ENCODE data around the gene EDAR.

The EDAR gene

DNA sequence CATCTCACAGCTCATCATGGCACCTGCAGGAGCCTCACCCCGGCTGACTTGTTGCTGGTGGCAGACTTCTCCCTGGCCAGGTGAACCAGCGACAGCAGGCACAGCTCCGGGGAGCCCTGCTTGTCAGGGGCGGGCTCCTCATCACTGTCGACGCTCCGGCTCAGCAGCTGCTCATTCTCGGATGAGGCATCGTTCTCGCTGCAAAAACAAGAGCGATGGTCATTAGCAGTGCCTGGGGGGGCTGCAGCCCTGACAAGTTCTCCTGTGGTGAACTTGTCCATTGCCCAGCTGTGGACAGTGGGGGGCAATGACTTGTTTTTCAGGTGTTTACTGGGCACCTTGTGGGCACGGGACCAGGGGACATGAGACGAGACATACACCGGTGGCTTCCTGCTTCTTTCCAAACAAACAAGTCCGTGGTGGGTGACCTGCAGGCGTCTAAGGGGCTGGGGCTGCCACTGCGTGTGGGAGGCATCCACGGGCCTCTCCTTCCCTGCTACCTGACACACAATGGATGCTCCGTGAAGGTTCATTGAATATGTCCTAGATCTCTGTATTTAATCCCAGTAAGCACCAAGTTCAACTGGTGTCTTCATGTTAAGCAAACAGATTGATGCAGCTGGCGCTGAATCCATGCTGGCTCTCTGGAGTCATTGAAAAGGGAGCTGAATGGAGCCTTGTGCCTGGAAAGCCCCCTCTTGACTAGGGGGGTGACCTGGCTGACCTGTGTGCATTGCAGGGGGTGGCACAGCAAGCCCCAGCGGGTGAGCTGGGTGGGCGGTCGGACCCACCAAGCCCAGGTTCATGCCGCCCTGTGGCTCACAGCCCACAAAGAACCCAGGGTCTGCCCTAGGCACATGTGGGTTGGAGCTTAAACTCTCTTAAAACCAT, 81.0 kb downstream of the EDAR start:
- DNase-seq: peak; percentile 10 to 15

DNA sequence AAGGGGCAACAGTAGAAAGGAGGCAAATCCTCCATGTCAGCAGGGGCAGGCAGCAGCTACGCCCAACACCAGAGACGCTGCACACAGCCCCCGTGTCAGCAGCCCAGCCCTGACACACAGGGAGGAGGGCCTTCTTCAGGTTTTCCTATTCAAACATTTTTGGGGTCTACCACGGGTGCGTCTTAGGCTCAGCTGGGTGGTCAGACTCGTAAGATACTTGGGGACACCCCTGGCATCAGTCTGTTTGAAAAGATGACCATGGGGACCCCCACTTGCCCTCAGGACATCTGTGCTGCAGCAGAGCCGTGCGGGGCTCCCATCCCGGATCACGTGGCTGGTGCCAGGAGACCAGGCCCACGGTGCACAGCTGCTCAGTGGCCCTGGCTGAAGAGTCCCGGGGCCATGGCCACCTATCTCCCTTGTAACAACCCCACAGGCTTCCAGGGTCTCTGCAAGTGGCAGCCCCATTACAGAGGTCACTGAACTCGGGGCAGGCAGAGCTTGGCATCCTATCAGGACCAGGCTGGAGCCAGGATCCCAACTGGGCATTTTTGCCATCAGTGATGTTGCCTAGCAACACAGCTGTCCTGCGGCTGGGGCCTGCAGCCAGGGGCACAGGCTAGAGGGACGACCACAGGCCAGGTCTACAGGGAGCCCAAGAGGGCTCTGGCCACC, 82.5 kb downstream of the EDAR start:
- peak in 1 of 2 experiments; percentile 7 for DNase-seq

DNA sequence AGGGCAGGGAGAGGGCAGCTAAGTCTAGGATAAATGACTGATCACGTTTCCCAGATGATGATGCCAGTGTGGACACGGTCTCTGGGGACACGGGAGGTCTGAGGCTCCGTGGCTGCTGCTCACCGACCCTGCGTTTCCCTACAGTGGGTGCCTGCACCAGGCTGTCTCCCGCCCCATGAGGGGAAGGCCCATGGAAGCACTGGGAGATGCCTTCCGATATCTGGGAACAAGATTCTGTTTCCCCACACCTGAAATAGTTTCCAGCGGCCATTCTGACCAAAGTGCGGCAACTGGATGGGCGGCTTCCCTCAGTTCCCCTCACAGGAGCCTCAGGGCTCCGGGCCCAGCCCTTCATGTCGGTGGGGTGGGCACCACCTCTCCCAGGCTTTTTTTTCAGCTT, 83.1 kb downstream of the EDAR start:
- DNase-seq: peak in 1 of 2 experiments; percentile 4

DNA sequence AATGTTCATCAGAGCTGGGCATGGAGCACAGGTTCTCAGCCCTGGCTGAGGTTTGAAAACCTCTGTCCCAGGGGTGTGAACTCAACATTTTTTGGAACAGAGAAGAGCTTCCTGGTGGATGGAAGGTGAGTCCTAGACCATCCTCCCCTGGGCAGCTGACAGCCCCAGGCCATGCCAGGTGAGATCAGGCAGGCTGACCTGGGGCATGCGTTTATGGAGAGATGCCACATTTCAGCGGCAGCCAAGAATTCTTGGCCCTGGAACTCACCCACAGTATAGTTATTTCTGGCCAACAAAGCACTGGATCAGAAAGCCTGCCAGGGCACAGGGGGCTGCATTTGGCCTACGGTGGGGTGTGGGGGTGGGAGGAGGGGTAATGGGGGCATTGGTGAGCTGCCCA, 83.8 kb downstream of the EDAR start:
- DNase-seq: no peak

DNA sequence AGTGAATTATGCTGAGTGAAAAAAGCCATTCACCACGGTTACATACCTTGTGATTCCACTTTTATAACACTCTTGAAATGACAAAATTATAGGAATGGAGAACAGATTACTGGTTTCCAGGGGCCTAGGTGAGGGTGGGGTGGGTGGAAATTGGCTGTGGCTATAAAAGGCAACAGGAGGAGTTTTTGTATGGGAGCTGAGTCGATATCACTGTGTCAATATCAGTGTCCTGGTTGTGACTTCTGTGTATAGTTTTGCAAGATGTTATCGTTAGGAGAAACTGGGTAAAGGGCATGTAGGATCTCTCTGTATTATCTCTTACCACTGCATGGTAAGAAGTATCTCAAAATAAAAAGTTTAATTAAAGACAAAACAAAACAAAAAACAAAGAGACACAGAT, 84.3 kb downstream of the EDAR start:
- DNase-seq: no peak

DNA sequence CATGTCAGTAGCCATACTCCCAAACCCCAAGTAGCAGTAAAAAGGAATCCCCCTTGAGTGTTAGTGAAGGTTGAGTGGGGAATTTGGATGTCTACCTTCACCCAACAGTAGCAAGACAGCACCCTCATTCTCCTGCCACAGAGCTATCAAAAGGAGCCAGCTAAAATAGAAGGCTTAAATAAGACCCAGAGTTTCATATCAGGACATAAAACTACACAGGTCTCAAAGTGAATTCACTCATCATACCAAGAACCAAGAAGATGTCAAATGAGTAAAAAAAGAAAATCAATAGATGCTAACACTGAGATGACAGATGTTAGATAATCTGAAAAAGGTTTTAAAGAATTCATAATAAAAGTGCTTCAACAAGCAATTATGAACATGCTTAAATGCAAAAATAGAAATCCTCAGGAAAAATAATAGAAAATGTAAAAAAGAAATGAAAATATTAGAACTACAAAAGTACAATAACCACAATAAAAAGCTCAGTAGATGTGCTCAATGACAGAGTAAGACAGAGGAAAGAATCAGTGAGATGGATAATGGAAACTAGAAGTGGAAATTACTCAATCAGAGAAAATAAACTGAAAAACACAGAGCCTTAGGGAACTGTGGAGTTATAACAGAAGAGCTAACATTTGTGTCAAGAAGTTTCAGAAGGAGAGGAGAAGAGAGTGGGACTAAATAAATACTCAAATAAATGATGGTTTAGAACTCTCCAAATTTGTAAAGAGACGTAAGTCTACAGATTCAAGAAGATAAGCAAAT, 90.5 kb downstream of the EDAR start:
- no peak for DNase-seq

DNA sequence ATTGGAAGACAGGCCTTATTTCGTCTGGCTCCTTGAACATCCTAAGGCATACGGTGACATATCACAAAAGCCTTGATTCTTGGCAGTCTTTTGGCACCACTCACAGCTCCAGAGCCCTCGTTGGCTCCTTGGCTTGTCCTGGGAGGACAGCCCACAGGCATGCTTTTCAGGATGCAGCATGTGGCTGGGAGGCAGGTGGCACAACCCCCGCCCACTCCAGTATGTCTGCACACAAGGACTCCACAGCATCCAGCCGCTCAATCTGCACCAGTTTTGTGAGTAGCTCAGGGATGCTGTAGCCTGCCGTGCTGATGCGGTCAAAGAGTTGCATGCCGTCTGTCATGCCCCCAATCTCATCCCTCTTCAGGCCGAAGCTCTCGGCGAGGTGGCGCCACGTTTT, 92.3 kb downstream of the EDAR start:
- DNase-seq: no peak

DNA sequence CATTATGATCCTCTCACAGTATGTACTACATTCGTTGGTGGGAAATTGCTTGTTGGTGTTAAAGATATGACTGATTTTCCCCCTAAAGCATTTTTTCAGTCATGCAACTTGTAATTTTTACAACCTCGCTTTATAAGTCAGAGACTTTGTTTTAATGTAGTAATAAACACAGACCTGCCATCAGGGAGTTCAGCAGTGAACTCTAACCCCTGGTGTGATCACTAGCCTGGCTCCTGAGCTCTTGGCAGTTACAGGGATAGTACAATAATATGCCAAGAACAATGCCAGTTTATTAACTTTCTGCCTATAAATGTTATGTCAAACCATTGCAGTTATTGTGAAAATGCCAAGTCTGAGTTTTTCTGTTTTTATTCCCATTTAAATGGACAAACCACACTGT, 93.8 kb downstream of the EDAR start:
- DNase-seq: no peak

DNA sequence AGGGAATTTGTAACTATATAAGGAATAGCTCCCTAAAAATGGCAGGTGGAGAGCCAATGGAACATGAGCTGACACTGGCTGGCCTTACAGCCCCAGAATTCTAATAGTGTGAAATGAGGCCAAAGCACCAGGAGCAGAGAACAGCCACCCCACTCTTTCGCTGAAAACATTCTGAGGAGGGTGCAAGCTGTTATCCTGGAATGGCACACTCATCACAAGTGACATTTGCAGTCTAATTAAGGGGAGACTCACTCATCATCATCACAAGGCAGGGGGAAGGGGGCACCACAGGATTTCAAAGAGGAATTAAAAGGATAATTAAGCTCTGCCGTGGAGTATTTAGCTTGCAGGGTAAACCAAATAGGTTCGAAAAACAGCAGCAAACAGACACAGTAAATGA, 94.3 kb downstream of the EDAR start:
- no peak for DNase-seq

DNA sequence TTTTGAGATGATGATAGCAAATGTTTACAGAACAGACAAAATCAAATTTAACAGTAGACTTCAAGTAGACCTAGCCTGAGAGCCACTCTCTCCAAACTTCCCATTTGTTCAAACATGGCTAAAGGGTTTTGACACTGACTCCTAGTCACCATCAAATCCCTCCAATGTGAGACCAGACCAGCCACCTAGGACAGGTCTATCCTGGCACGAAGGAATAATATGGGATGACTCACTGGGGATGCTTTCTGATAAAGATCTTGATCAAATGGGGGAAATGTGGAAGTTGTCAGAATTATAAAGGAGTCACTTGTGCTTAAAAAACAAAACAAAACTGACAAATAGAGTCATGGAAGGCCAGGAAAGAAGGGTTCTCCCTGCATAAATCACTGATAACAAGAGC, 95.7 kb downstream of the EDAR start:
- DNase-seq: no peak

DNA sequence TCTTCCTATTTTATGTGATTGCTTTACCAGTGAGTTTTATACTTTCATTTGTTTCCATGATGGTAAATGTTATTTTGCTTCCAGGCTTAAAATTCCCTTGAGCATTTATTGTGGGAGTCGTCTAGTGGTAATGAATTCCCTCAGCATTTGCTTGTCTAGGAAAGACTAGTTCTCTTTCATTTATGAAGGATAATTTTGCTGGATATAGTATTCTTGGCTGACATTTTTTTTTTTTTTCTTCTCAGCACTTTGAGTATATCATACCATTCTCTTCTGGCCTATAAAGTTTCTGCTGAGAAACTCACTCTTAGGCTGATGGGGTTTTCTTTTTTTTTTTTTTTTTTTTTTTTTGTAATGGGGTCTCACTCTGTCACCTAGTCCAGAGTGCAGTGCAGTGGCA, 99.1 kb downstream of the EDAR start:
- DNase-seq: no peak

DNA sequence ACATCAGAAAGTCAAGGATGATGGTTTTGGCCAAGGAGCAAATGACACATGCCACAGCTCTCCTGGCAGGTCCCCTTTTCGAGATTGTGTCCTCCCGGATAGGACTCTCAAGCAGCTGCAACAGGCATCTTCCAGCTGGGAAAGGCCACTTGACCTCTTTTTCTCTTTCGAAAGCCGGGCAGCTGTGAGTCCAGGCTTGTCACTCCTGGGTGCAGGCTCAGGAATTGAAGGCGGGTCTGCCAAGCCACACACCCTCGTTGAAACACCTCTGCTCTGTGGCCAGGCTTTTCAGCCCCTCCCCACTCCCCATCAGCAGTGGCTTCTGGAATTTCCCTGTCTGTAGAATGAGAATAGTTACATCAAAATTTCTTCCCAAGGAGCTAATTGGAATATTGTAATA, 104.4 kb downstream of the EDAR start:
- DNase-seq: no peak

DNA sequence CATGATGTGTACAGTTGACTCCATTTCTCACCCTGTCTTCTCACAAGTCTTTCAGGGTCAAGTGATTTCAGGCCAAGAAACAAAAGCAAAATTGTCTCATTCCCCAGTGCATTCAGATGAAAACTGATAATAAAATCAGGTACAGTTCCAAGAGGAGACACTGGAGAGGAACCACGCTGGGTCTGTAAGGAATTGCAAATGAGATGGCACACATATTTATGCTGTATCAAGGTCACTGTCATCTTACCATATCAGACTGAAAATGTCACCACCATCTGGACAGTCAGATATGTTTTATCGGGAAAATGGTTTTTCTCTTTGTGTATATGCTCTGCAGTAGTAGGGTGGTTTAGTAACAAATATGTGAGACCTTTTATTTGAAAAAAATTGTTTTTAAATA, 110.7 kb downstream of the EDAR start:
- no peak for DNase-seq

DNA sequence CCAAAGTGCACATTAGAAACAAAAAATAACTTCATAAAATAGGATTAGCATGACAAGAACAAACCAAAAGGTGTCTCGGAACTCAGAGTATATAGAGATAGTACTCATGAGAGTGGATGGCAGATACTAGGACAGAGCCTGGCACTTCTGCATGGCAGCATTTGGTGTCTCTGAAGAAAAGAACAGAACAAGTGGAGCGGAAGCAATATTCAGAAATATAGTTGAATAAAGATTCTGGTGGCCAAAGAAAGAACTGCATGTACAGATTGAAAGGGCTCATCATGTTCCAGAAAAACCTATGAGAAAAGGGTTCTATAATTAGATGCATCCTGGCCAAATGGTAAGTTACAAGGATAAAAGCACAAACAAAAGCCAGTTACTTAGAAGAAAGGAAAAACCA, 111.5 kb downstream of the EDAR start:
- DNase-seq: no peak

DNA sequence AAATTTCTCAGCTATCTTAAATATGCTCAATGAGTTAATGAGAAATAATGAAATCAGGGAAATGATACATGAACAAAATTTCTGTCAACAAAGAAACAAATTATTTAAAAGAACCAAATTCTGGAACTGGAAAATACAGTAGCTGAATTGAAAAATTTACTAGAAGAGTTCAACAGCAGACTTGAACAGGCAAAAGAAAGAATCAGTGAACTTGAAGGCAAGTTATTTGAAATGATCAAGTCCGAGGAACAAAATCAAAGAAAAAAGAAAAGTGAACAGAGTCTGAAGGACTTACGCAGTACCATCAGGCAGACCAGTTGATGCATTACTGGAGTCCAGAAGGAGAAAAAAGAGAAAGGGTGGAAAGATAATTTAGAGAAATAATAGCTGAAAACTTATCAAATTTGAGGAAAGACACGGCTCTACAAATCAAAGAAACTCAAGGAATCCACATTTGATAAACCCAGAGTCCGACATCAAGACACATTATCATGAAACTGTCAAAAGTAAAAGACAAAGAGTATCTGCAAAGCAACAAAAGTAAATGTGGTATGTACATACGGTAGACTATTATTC, 118.9 kb downstream of the EDAR start:
- no peak for DNase-seq

DNA sequence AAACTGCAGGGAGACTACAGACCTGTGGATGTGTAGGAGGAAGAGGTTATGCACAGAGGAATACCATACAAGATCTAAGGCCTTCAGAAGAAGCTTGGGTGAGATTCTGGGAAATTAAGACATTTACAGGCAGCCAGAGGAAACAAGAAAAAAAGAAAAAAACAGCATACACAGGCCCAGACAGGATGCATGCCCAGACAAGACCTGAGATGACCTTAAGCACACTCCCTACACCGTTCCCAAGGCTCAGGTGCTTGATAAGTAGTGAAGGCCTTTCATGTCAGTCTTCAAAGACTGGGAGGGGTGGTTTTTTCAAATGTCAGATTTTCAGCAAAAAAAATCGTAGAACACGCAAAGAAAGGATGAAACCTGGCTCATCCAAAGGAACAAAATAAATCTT, 119.5 kb downstream of the EDAR start:
- DNase-seq: no peak

DNA sequence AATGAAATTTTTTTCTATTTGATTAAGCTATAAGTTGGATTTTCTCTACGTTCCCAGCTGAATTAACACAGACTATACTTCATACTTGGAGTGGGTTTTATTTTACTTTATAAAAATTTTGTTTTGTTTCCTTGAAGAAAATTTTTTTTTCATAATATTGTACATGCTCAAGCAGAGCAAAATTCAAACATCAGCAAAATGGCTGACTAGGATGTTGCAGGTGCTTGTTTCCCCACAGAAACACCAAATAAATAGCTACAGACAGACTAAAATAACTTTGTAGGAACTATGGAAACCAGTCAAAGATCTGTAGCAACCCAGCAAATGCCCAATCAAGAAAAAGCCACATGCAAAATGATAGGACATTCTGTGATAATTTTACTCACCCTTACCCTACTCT, 120.1 kb downstream of the EDAR start:
- DNase-seq: no peak

DNA sequence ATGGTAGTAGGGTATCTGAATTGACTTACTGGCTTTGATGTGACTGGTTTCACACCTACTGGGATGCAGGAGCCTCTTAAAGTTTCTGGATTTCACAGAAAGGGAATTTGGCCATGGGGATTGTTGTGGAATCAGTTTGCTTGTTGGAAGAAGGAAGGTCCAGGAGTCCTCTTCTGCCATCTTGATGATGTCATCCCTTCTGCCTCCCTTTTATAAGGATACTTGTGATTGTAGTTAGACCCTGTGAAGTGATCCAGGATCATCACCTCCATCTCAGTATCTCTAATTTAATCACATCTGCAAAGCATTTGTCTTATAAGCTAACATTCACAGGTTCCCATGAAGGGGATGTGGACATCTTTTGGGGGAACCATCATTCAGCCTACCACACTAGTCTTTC, 123.0 kb downstream of the EDAR start:
- no peak for DNase-seq

DNA sequence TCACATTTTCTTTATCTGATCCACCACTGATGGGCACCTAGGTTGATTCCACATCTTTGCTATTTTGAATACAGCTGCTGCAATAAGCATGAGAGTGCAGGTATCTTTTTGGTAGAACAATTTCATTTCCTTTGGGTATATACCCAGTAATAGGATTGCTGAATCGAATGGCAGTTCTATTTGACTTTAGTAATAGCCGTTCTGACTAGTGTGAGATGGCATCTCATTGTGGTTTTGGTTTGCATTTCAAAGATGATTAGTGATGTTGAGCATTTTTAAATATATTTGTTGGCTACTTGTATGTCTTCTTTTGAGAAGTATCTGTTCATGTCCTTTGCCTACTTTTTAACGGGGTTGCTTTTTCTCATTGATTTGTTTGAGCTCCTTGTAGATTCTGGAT, 130.1 kb downstream of the EDAR start:
- DNase-seq: no peak

DNA sequence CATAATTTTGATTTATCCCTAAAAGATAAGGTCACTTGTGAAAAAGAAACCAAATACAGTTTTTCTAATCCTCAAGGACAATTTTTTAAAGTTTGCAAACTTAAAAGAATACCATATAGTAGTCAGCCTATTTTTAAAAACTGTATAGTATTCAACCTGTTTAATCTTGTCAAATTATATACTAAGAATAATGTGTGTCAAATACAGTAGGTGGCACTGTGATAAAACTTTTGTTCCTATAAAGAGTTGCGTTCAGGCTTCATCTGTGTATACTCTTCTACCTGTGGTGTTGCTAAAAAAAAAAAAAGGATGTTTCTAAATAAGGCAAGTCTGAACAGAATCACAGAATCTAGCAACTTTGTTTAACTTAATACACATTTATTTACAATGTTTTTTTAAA, 133.8 kb downstream of the EDAR start:
- no peak for DNase-seq

DNA sequence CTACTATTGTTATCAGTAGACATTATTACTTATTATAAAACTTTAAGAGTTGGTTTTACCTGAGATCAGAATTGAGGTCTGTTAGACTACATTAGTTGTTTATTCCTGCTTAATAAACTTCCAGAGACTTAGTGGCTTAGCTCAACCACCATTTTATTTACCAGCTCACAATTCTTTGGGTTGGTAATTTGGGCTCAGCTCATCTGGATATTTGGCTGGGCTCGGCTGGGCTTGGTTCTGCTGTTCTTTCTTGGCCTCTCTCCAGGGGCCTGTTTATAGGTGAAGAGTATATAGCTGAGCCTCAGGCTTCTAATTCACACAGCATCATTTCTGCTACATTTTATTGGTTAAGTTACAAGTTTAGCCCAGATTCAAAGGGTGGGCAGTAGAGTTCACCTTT, 134.5 kb downstream of the EDAR start:
- DNase-seq: no peak

DNA sequence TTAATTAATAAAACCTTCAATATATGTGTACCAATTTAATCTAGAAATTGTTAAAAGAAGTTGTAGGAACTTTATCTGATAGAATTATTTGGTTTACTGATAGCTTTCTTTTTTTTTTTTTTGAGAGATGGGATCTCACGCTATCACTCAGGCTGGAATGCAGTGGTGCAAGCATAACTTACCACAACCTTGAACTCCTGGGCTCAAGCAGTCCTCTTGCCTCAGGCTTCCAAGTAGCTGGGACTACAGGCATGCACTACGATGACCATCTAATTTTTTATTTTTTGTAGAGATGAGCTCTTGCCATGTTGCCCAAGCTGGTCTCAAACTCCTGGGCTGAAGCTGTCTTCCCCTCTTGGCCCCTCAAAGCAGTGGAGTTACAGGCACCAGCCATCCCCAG, 135.6 kb downstream of the EDAR start:
- no peak for DNase-seq

DNA sequence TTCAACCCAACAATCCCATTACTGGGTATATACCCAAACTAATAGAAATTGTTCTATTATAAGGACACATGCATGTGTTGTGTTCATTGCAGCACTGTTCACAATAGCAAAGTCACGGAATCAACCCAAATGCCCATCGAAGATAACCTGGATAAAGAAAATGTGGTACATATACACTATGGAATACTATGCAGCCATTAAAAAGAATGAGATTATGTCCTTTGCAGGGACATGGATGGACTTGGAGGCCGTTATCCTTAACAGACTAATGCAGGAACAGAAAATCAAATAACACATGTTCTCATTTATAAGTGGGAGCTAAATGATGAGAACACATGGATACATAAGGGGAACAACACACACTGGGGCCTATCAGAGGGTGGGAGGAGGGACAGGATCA, 136.6 kb downstream of the EDAR start:
- DNase-seq: no peak

DNA sequence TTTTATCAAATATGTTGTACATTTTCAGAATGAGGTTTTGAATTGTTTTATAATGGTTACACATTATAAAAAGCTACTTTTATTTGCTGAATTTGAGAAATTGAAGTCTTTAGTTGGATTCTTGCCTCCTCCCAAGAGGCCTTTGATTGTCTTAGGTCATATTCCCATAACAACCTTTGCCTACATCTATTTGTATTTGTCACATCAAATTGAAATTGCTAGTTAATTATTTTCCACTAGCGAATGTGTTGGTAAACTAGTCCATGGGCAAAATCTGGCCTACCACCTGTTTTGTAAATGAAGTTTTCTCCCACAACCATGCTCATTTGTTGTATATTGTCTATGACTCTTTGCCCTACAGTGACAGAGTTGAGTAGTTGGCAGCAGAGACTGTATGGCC, 142.0 kb downstream of the EDAR start:
- no peak for DNase-seq
